Upper lobe of left lung (tissue), 6 donors: ENCODE data around the gene LYRM2. TPM values are rescaled to one million over a fixed set of nuclear protein-coding genes. Genes with fewer than 3 reads are reported as not detected.

Source experiments
- ATAC-seq, 2 donors: fragments of 200-7000 bp; cut with Tn5 transposase; one replicate each; pipeline ENCODE4 v1.9.1; 2022; ENCODE audit warnings: mild to moderate bottlenecking in 2 of 2, moderate library complexity in 2 of 2; ENCODE audit not compliant: low FRiP score in 2 of 2
- DNase-seq, 2 donors: peaks; one replicate each; pipeline ENCODE4 v3.0.0-alpha.2; 2019 to 2020
- H3K27ac ChIP-seq, 4 donors: fragments of 200-600 bp; sonication (generic); one replicate each; pipeline ENCODE4 v1.5.1; 2016 to 2019
- H3K27me3 ChIP-seq, 4 donors: fragments of 200-600 bp; sonication (generic); one replicate each; pipeline ENCODE4 v1.5.1; 2017 to 2019
- H3K36me3 ChIP-seq, 4 donors: fragments of 200-600 bp; sonication (generic); one replicate each; pipeline ENCODE4 v1.5.1; 2016 to 2019
- H3K4me1 ChIP-seq, 4 donors: fragments of 200-600 bp; sonication (generic); one replicate each; pipeline ENCODE4 v1.5.1; 2018 to 2019
- H3K4me3 ChIP-seq, 4 donors: fragments of 200-600 bp; sonication (generic); one replicate each; pipeline ENCODE4 v1.5.1; 2017 to 2019; ENCODE audit warnings: mild to moderate bottlenecking in 2 of 4, moderate library complexity in 1 of 4
- H3K9me3 ChIP-seq, 4 donors: fragments of 200-600 bp; sonication (generic); one replicate each; pipeline ENCODE4 v1.5.1; 2018 to 2019
- CTCF ChIP-seq, 6 experiments: fragments of 450-650 bp in 4 of 6; fragments of 200-600 bp in 2 of 6; sonication (generic) in 2 of 6; IDR thresholded peaks; one replicate each; pipeline ENCODE4 v1.5.1; 2016 to 2019; ENCODE audit warnings: antibody characterized with exemption in 6 of 6
- EP300 ChIP-seq, 4 donors: sonication (generic); formaldehyde crosslinking; IDR thresholded peaks; one replicate each; pipeline ENCODE4 v1.5.1; 2017; ENCODE audit warnings: antibody characterized with exemption in 4 of 4, control low read depth in 2 of 4
- POLR2A ChIP-seq, 4 donors: fragments of 450-650 bp; IDR thresholded peaks; one replicate each; pipeline ENCODE4 v1.5.1; 2016 to 2017; ENCODE audit warnings: antibody characterized with exemption in 4 of 4, mild to moderate bottlenecking in 2 of 4
- POLR2AphosphoS5 ChIP-seq, 2 donors: sonication (generic); formaldehyde crosslinking; IDR thresholded peaks; one replicate each; pipeline ENCODE4 v1.5.1; 2017; ENCODE audit warnings: antibody characterized with exemption in 2 of 2
- WGBS, 2 donors: methylation state at CpG; one replicate each; pipeline ENCODE4 v1.1.5; 2017 to 2018; 5-methylcytosine and 5-hydroxymethylcytosine counted together
- total RNA-seq, 6 donors: library from RNA; depleted of rRNA in 4 of 6; stranded (reverse); fragments of >200 nt in 4 of 6; gene quantifications; one replicate each; pipeline versions ENCODE4 v1.1.0 to v1.2.1, GENCODE V29; 2016 to 2021
- donor health status: DM: no; HTN: no; CAD: no; lungs with moderate emphysema.
- donor health status: DM: no; HTN: yes; CAD: no; lungs with severe emphysema.

LYRM2 gene
- total RNA-seq, 6 donors from 2014 or later: 7.3 to 32.4 (median 22.2) TPM

GRCh38 chr6:89542866-89543265 lies 95.7 kb downstream of the LYRM2 start:
- Histone ChIP-seq H3K4me3 (peak overlapping the region in 2 of 4 donors; percentile 12 to 35), H3K27me3 (no peaks in the 10 kb centered on the region), H3K27ac (peak overlapping the region in 1 of 4 donors; percentile 2), H3K4me1 (no peaks in the 10 kb centered on the region), H3K36me3 (no peaks in the 10 kb centered on the region), H3K9me3 (no peaks in the 10 kb centered on the region)
- DNase-seq: no peak
- 55 to 62% methylated on average over 3 of the region's 3 CpGs for WGBS, 2 donors
- TF ChIP-seq POLR2AphosphoS5 (IDR thresholded peaks at IDR 0.05) (no peak), EP300 (IDR thresholded peaks at IDR 0.05) (no peak), CTCF (IDR thresholded peaks at IDR 0.05) (no peak), POLR2A (IDR thresholded peaks at IDR 0.05) (no peak)
- ATAC-seq: no peak

GRCh38 chr6:89542081-89542857 lies 96.3 kb downstream of the LYRM2 start:
- Histone ChIP-seq H3K4me3 (peak overlapping the region in 3 of 4 donors; percentile 12 to 35 (median 18)), H3K4me1 (no peaks in the 10 kb centered on the region), H3K27me3 (no peaks in the 10 kb centered on the region), H3K9me3 (no peaks in the 10 kb centered on the region), H3K36me3 (no peaks in the 10 kb centered on the region), H3K27ac (peak overlapping the region in 1 of 4 donors; percentile 2)
- TF ChIP-seq EP300 (IDR thresholded peaks at IDR 0.05) (no peak), POLR2A (IDR thresholded peaks at IDR 0.05) (no peak), POLR2AphosphoS5 (IDR thresholded peaks at IDR 0.05) (no peak), CTCF (IDR thresholded peaks at IDR 0.05) (no peak)
- ATAC-seq: no peak
- WGBS, 2 donors: 71 to 72% methylated on average over 12 of the region's 12 CpGs
- peak in 1 of 2 donors; percentile 28 for DNase-seq

GRCh38 chr6:89539779-89540178 lies 98.8 kb downstream of the LYRM2 start:
- TF ChIP-seq EP300 (IDR thresholded peaks at IDR 0.05) (no peak), POLR2AphosphoS5 (IDR thresholded peaks at IDR 0.05) (no peak), POLR2A (IDR thresholded peaks at IDR 0.05) (no peak), CTCF (IDR thresholded peaks at IDR 0.05) (no peak)
- Histone ChIP-seq H3K9me3 (no peaks in the 10 kb centered on the region), H3K27me3 (no peaks in the 10 kb centered on the region), H3K36me3 (no peaks in the 10 kb centered on the region), H3K4me3 (no peak overlapping the region), H3K4me1 (no peaks in the 10 kb centered on the region), H3K27ac (no peak overlapping the region)
- DNase-seq (no peak), ATAC-seq (no peak)
- 92 to 98% methylated on average over 2 of the region's 2 CpGs for WGBS, 2 donors

- TF ChIP-seq EP300 (IDR thresholded peaks at IDR 0.05): no peak
- no peak for TF ChIP-seq POLR2A (IDR thresholded peaks at IDR 0.05)
- no peak for TF ChIP-seq POLR2AphosphoS5 (IDR thresholded peaks at IDR 0.05)
- TF ChIP-seq CTCF (IDR thresholded peaks at IDR 0.05): no peak
- H3K27ac ChIP-seq: no peak overlapping the region
- DNase-seq: no peak
- no peaks in the 10 kb centered on the region for H3K4me1 ChIP-seq
- ATAC-seq: no peak
- H3K27me3 ChIP-seq: no peaks in the 10 kb centered on the region
- H3K36me3 ChIP-seq: no peaks in the 10 kb centered on the region
- no peaks in the 10 kb centered on the region for H3K9me3 ChIP-seq
- WGBS, 2 donors: 90 to 93% methylated on average over 5 of the region's 5 CpGs
- no peak overlapping the region for H3K4me3 ChIP-seq
Measured at GRCh38 chr6:89536231-89536630, 102.3 kb downstream of the LYRM2 start.

GRCh38 chr6:89530982-89531381 lies 107.6 kb downstream of the LYRM2 start:
- ATAC-seq: no peak
- 94 to 95% methylated on average over 11 of the region's 11 CpGs for WGBS, 2 donors

More at GRCh38 chr6:89530982-89531381, 107.6 kb downstream of the LYRM2 start:
- Histone ChIP-seq H3K27ac (no peak overlapping the region), H3K4me3 (no peak overlapping the region), H3K9me3 (no peaks in the 10 kb centered on the region), H3K36me3 (no peaks in the 10 kb centered on the region), H3K27me3 (no peaks in the 10 kb centered on the region), H3K4me1 (no peaks in the 10 kb centered on the region)
- TF ChIP-seq EP300 (IDR thresholded peaks at IDR 0.05) (no peak), POLR2A (IDR thresholded peaks at IDR 0.05) (no peak), POLR2AphosphoS5 (IDR thresholded peaks at IDR 0.05) (no peak), CTCF (IDR thresholded peaks at IDR 0.05) (no peak)
- peak in 1 of 2 donors; percentile 34 for DNase-seq
